ENCODE results near the gene SNAPC2.
A peak's percentile ranks its signal among the peaks of the same experiment; 100 is the strongest.

SNAPC2 gene

GRCh38 chr19:7940841-7941240, 20.7 kb downstream of the SNAPC2 start:
- no peak for TF ChIP-seq CTCF (conservative IDR thresholded peaks at IDR 0.05; ENCODE audit: control insufficient read depth, insufficient read depth, low read depth, low read length)
- no peak for DNase-seq (ENCODE audit: low read depth)
- H3K4me3 ChIP-seq (ENCODE audit: control insufficient read depth, low read depth, low read length) = no peak overlapping the region

GRCh38 chr19:7941895-7942596, 21.9 kb downstream of the SNAPC2 start:
- no peak for DNase-seq (ENCODE audit: low read depth)
- no peak for TF ChIP-seq CTCF (conservative IDR thresholded peaks at IDR 0.05; ENCODE audit: control insufficient read depth, insufficient read depth, low read depth, low read length)
- peak overlapping the region; percentile 93 for H3K4me3 ChIP-seq (ENCODE audit: control insufficient read depth, low read depth, low read length)

GRCh38 chr19:7942981-7943443, 22.9 kb downstream of the SNAPC2 start:
- no peak for DNase-seq (ENCODE audit: low read depth)
- H3K4me3 ChIP-seq (ENCODE audit: control insufficient read depth, low read depth, low read length) = peak overlapping the region; percentile 93
- TF ChIP-seq CTCF (conservative IDR thresholded peaks at IDR 0.05; ENCODE audit: control insufficient read depth, insufficient read depth, low read depth, low read length) = no peak

GRCh38 chr19:7943444-7944176, 23.5 kb downstream of the SNAPC2 start, which contains the start of gene TIMM44:
Gene TIMM44 (minus strand): TSS chr19:7943666. CDS start chr19:7943651, 15 bp downstream.
- H3K4me3 ChIP-seq (ENCODE audit: control insufficient read depth, low read depth, low read length) = peak within 1 kb of the TSS; percentile 93
- DNase-seq (ENCODE audit: low read depth) = peak; percentile 99
- no peak for TF ChIP-seq CTCF (conservative IDR thresholded peaks at IDR 0.05; ENCODE audit: control insufficient read depth, insufficient read depth, low read depth, low read length)

- peak; percentile 85 for TF ChIP-seq CTCF (conservative IDR thresholded peaks at IDR 0.05; ENCODE audit: control insufficient read depth, insufficient read depth, low read depth, low read length)
- peak; percentile 96 for DNase-seq (ENCODE audit: low read depth)
- peak overlapping the region; percentile 70 for H3K4me3 ChIP-seq (ENCODE audit: control insufficient read depth, low read depth, low read length)
Measured at GRCh38 chr19:7944177-7944761, 24.1 kb downstream of the SNAPC2 start.

GRCh38 chr19:7947939-7948338, 27.8 kb downstream of the SNAPC2 start:
- no peak for TF ChIP-seq CTCF (conservative IDR thresholded peaks at IDR 0.05; ENCODE audit: control insufficient read depth, insufficient read depth, low read depth, low read length)
- no peak overlapping the region for H3K4me3 ChIP-seq (ENCODE audit: control insufficient read depth, low read depth, low read length)
- DNase-seq (ENCODE audit: low read depth) = peak; percentile 28

Measured in fibroblast of mammary gland (primary cell).